ENCODE data around the gene EXOC6B.

The EXOC6B gene

DNA sequence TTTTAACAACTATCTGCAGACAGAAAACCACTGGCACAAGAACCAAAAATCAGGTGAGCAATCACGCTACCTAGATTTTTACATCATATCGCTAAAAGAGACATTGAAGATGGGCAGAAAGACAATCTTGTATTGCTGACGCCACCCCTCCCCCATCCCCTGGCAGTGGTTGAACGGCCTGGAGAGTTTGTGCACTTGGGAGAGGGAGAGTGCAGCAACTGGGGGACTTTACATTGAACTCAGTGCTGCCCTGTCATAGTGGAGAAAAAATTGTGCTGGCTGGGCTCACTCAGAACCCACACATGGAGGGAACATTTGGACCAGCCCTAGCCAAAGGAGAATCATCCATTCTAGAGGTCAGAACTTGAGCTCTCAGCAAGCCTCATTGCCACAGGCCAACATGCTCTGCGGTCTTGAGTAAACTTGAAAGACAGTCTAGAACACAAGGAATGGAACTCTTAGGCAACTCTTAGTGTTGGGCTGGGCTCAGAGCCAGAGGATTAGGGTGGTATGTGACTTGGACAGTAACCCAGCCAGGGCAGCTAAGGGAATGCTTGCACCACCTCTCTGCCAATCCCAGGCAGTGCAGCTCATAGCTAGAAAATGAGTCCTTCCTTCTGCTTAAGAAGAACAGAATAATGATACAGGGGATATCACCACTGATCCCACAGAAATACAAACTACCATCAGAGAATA is 458.2 kb downstream of the EXOC6B start:
- POLR2A ChIA-PET (ENCODE audit: low non-redundant PET) = no interaction called here
- TF ChIP-seq, protein P1, sequence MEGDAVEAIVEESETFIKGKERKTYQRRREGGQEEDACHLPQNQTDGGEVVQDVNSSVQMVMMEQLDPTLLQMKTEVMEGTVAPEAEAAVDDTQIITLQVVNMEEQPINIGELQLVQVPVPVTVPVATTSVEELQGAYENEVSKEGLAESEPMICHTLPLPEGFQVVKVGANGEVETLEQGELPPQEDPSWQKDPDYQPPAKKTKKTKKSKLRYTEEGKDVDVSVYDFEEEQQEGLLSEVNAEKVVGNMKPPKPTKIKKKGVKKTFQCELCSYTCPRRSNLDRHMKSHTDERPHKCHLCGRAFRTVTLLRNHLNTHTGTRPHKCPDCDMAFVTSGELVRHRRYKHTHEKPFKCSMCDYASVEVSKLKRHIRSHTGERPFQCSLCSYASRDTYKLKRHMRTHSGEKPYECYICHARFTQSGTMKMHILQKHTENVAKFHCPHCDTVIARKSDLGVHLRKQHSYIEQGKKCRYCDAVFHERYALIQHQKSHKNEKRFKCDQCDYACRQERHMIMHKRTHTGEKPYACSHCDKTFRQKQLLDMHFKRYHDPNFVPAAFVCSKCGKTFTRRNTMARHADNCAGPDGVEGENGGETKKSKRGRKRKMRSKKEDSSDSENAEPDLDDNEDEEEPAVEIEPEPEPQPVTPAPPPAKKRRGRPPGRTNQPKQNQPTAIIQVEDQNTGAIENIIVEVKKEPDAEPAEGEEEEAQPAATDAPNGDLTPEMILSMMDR (conservative IDR thresholded peaks at IDR 0.05; ENCODE audit: low read depth) = peak; percentile 87
- peak; percentile 83 for DNase-seq (ENCODE audit: low spot score)
- CTCF ChIA-PET = interaction anchor here (0.6 to 1.2 kb wide), 6 partner anchors 8 to 758 kb away, joined by 3 to 6 read pairs (median 3); no protein-coding TSS in a partner anchor
- H3K27ac ChIP-seq = peak overlapping the region; percentile 81

DNA sequence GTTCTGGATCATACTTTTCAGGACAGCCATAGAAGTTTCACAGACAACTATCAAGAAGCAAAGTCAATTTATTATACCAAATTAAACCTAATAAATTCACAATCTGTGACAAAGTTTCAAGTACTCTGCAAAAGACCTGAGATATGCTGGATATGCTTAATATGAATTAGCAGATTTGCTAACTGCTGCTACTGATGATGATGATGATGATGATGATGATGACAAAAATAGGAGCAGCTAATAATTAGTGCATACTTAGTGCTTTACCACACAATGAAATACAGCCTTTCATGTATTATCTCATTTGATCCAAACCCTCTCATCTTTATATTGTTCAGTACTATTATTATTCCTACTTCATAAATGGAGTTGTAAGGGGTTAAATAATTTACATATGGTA is 462.4 kb downstream of the EXOC6B start:
- POLR2A ChIA-PET (ENCODE audit: low non-redundant PET) = no interaction called here
- H3K27ac ChIP-seq = no peak overlapping the region
- CTCF ChIA-PET = no interaction called here
- TF ChIP-seq, protein P1 (conservative IDR thresholded peaks at IDR 0.05; ENCODE audit: low read depth) = no peak
- DNase-seq (ENCODE audit: low spot score) = no peak

DNA sequence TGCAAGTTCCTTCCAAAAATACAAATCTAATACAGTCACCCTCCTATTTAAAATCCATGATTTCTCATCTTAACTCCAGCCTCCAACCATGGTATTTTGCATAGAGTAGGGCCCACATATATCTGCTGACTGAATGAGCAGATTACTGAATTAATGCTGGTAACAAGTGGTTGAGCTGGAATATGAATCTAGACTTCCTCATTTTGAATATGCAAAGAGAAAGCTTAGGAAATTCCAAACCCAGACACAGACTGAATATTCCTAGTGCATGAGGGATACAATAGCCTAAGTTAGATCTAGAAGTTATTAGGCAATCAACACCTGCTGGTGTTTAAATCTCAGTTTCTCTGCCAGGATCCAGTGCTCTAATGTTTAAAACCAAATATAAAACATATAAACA is 463.1 kb downstream of the EXOC6B start:
- DNase-seq (ENCODE audit: low spot score) = no peak
- ChIA-PET POLR2A (ENCODE audit: low non-redundant PET) (no interaction called here), CTCF (no interaction called here)
- no peak overlapping the region for H3K27ac ChIP-seq
- TF ChIP-seq, protein P1 (conservative IDR thresholded peaks at IDR 0.05; ENCODE audit: low read depth) = no peak

DNA sequence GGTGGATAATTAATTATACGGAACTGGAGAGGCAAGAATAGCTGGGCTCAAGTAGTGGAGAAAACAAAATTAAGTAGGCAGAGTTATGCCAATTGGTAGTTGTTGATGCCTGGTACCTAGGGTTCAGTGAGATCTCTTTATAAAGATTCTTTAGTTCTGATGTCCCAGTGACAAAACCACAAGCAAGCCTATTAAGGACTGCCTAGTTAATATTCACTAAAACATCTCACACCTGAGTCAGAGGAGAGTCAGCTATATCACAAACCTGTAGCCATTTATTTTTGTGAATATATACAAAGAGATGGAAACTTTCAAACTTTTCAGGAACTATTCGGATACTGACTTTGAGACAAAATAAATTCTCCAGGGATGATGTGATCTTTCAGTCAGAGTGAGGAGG is 464.3 kb downstream of the EXOC6B start:
- ChIA-PET POLR2A (ENCODE audit: low non-redundant PET) (no interaction called here), CTCF (interaction anchor here (0.6 to 1.8 kb wide), 2 partner anchors 28 to 35 kb away, joined by 5 read pairs; no protein-coding TSS in a partner anchor)
- TF ChIP-seq, protein P1 (conservative IDR thresholded peaks at IDR 0.05; ENCODE audit: low read depth) = no peak
- H3K27ac ChIP-seq = no peak overlapping the region
- no peak for DNase-seq (ENCODE audit: low spot score)

DNA sequence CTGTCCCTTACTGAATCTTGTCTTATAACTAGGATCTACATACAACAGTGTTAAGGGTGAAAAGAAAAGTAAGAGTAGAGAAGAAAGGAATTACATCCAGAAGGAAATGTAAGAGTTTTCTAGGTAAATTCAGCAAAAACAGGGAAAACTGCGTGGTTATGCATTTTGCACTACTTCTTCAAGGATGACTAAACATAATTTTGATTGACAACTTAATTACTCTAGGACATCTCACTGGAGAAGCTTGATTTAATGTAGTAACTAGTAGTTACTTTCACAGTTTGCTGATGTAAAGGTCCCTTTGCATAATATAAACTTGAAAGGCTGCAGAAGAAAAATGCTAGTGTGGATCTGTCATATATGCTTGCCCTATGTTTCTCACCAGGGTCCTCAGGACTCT is 464.8 kb downstream of the EXOC6B start:
- ChIA-PET CTCF (interaction anchor here (0.6 to 1.8 kb wide), 2 partner anchors 28 to 35 kb away, joined by 5 read pairs; no protein-coding TSS in a partner anchor), POLR2A (ENCODE audit: low non-redundant PET) (no interaction called here)
- no peak overlapping the region for H3K27ac ChIP-seq
- TF ChIP-seq, protein P1 (conservative IDR thresholded peaks at IDR 0.05; ENCODE audit: low read depth) = no peak
- no peak for DNase-seq (ENCODE audit: low spot score)

DNA sequence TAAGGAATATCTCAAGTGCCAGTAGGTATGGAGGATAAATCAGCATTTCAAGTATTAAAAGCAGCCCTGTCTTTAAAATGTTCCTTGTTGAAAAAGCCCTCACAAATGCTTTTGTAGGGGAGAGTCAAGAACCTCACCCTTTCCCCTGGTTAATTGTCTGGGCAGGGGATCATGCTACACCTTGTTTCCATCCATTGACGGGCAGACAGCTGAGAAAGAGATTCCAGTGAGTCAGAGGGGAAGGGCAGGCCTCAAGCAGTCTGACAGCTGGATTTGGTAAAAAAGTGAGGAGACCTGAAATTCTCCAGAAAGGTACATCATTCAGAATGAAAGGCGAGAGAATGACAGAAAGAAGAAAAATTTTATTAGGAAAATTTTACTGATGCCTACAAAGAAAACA is 475.0 kb downstream of the EXOC6B start:
- TF ChIP-seq, protein P1 (conservative IDR thresholded peaks at IDR 0.05; ENCODE audit: low read depth) = no peak
- ChIA-PET POLR2A (ENCODE audit: low non-redundant PET) (no interaction called here), CTCF (no interaction called here)
- H3K27ac ChIP-seq = no peak overlapping the region
- DNase-seq (ENCODE audit: low spot score) = peak; percentile 60
